Smooth muscle cell (in vitro differentiated cells): ENCODE data around the gene CLUH. TPM values are rescaled to one million over a fixed set of nuclear protein-coding genes. Genes with fewer than 3 reads are reported as not detected.

Experiments
- DNase-seq: peaks from one replicate; lab custom pipeline; 2025; ENCODE audit not compliant: unreplicated experiment; lab: John Stamatoyannopoulos, UW
- H2AFZ ChIP-seq: fragments of 200-600 bp; sonication (generic); 2 replicates; pipeline ENCODE4 v1.6.0; 2016; ENCODE audit warnings: antibody characterized with exemption, low read depth, mild to moderate bottlenecking
- H3F3A ChIP-seq: fragments of 200-600 bp; sonication (generic); 2 replicates; pipeline ENCODE4 v1.6.0; 2017; ENCODE audit warnings: antibody characterized with exemption, low read depth
- H3K27ac ChIP-seq: fragments of 200-600 bp; sonication (generic); 2 replicates; pipeline ENCODE4 v1.5.1; 2016; ENCODE audit warnings: low read depth, mild to moderate bottlenecking
- H3K27me3 ChIP-seq: fragments of 200-600 bp; sonication (generic); 2 replicates; pipeline ENCODE4 v1.6.1; 2016; ENCODE audit warnings: low read depth, mild to moderate bottlenecking
- H3K36me3 ChIP-seq: fragments of 200-600 bp; sonication (generic); 2 replicates; pipeline ENCODE4 v1.5.1; 2016; ENCODE audit warnings: low read depth
- H3K4me1 ChIP-seq: fragments of 200-600 bp; sonication (generic); 2 replicates; pipeline ENCODE4 v1.5.1; 2016; ENCODE audit warnings: low read depth
- H3K4me2 ChIP-seq: fragments of 200-600 bp; sonication (generic); 2 replicates; pipeline ENCODE4 v1.6.0; 2016; ENCODE audit warnings: mild to moderate bottlenecking
- H3K4me3 ChIP-seq: fragments of 200-600 bp; sonication (generic); 2 replicates; pipeline ENCODE4 v1.5.1; 2016; ENCODE audit warnings: mild to moderate bottlenecking
- H3K79me2 ChIP-seq: fragments of 200-600 bp; sonication (generic); 2 replicates; pipeline ENCODE4 v1.6.0; 2016; ENCODE audit warnings: low read depth, mild to moderate bottlenecking
- H3K9ac ChIP-seq: fragments of 200-600 bp; sonication (generic); 2 replicates; pipeline ENCODE4 v1.6.0; 2016; ENCODE audit warnings: low read depth
- H3K9me3 ChIP-seq: fragments of 200-600 bp; sonication (generic); replicated peaks from 2 replicates; pipeline ENCODE4 v1.5.1; 2016; ENCODE audit warnings: low read depth
- H4K20me1 ChIP-seq: fragments of 200-600 bp; sonication (generic); 2 replicates; pipeline ENCODE4 v1.6.0; 2016; ENCODE audit warnings: low read depth
- CTCF ChIP-seq: fragments of 200-600 bp; sonication (generic); IDR thresholded peaks from 2 replicates; pipeline ENCODE4 v1.5.1; 2017; ENCODE audit warnings: borderline replicate concordance, mild to moderate bottlenecking, antibody characterized with exemption; ENCODE audit not compliant: insufficient read depth, poor library complexity, severe bottlenecking
- WGBS: methylation state at CpG from one replicate; pipeline ENCODE4 v1.1.7; 2016; ENCODE audit warnings: low lambda C conversion rate; 5-methylcytosine and 5-hydroxymethylcytosine counted together
- polyA plus RNA-seq: library from polyadenylated mRNA; unstranded; fragments of >200 nt; fragmentation: Nextera tagmentation; extraction: Ambion mirVana; gene quantifications from 2 replicates; pipeline ENCODE4 v1.2.1, GENCODE V29; 2016
- total RNA-seq: library from RNA; depleted of rRNA; stranded (reverse); fragments of >200 nt; gene quantifications from 2 replicates; pipeline ENCODE4 v1.2.3, GENCODE V29; 2014

Gene CLUH
- total and polyA plus RNA-seq, 2 experiments from 2014 or later = 13.4 to 15.4 TPM

- Histone ChIP-seq H3K27ac (no peak overlapping the region), H3K9ac (no peak overlapping the region), H3K4me3 (no peak overlapping the region), H3K9me3 (no peaks in the 10 kb centered on the region), H3F3A (no peaks in the 10 kb centered on the region), H3K36me3 (no peaks in the 10 kb centered on the region), H3K4me2 (no peak overlapping the region), H2AFZ (no peak overlapping the region), H4K20me1 (no peaks in the 10 kb centered on the region), H3K79me2 (no peaks in the 10 kb centered on the region), H3K27me3 (peaks cover 3% of the 10 kb centered on the region), H3K4me1 (no peaks in the 10 kb centered on the region)
- 92% methylated on average over 10 of the region's 10 CpGs for WGBS
- no peak for TF ChIP-seq CTCF
- no peak for DNase-seq
Observed at GRCh38 chr17:2734939-2735338, 23.4 kb upstream of the CLUH start.

- Histone ChIP-seq H3K27ac (no peak overlapping the region), H3K4me2 (no peak overlapping the region), H3K4me1 (no peaks in the 10 kb centered on the region), H3K9ac (no peak overlapping the region), H3F3A (no peaks in the 10 kb centered on the region), H3K79me2 (no peaks in the 10 kb centered on the region), H4K20me1 (no peaks in the 10 kb centered on the region), H2AFZ (no peak overlapping the region), H3K4me3 (no peak overlapping the region), H3K36me3 (no peaks in the 10 kb centered on the region), H3K27me3 (peaks cover 3% of the 10 kb centered on the region), H3K9me3 (no peaks in the 10 kb centered on the region)
- no peak for DNase-seq
- 94% methylated on average over 10 of the region's 10 CpGs for WGBS
- no peak for TF ChIP-seq CTCF
Observed at GRCh38 chr17:2731807-2732206, 20.2 kb upstream of the CLUH start.

- no peak overlapping the region for H3K4me3 ChIP-seq
Observed at GRCh38 chr17:2730764-2731353, 19.3 kb upstream of the CLUH start.

More at GRCh38 chr17:2730764-2731353, 19.3 kb upstream of the CLUH start:
- H3K27ac ChIP-seq = no peak overlapping the region
- 89% methylated on average over 17 of the region's 17 CpGs for WGBS
- no peak for DNase-seq
- no peak overlapping the region for H2AFZ ChIP-seq
- H3K36me3 ChIP-seq = no peaks in the 10 kb centered on the region
- no peak overlapping the region for H3K4me2 ChIP-seq
- no peaks in the 10 kb centered on the region for H3K4me1 ChIP-seq
- H3K27me3 ChIP-seq = peaks cover 3% of the 10 kb centered on the region
- no peaks in the 10 kb centered on the region for H3K79me2 ChIP-seq
- no peaks in the 10 kb centered on the region for H3F3A ChIP-seq
- H4K20me1 ChIP-seq = no peaks in the 10 kb centered on the region
- no peaks in the 10 kb centered on the region for H3K9me3 ChIP-seq
- TF ChIP-seq CTCF = no peak
- no peak overlapping the region for H3K9ac ChIP-seq
